Left ventricle myocardium inferior (tissue), 1 donor: Measurements from ENCODE around the gene CCR6. TPM values are rescaled to one million over a fixed set of nuclear protein-coding genes. Genes with fewer than 3 reads are reported as not detected.

ENCODE experiments used
- DNase-seq: peaks from one replicate; pipeline ENCODE4 v3.0.0-alpha.2; 2020
- H3K27ac ChIP-seq: fragments of 200-600 bp; replicated peaks from 2 replicates; pipeline ENCODE4 v1.8.0; 2021
- H3K27me3 ChIP-seq: fragments of 200-600 bp; 2 replicates; pipeline ENCODE4 v1.8.0; 2021; ENCODE audit warnings: low read depth
- H3K36me3 ChIP-seq: fragments of 200-600 bp; 2 replicates; pipeline ENCODE4 v1.8.0; 2021
- H3K4me1 ChIP-seq: fragments of 200-600 bp; 2 replicates; pipeline ENCODE4 v1.8.0; 2021
- H3K4me3 ChIP-seq: fragments of 200-600 bp; 2 replicates; pipeline ENCODE4 v1.8.0; 2021; ENCODE audit warnings: mild to moderate bottlenecking, moderate library complexity
- H3K9me3 ChIP-seq: fragments of 200-600 bp; replicated peaks from 2 replicates; pipeline ENCODE4 v1.8.0; 2021
- CTCF ChIP-seq: fragments of 200-600 bp; IDR thresholded peaks from 2 replicates; pipeline ENCODE4 v1.8.0; 2021; ENCODE audit warnings: antibody characterized with exemption, mild to moderate bottlenecking, borderline replicate concordance
- intact Hi-C: fragments of 100-400 bp; cut with micrococcal nuclease; formaldehyde crosslinking; loops from one replicate; pipeline ENCODE4 v1.11.0; 2022
- total RNA-seq: library from RNA; stranded (reverse); fragmentation: NEBNext Ultra II Directional; extraction: Animal tissue kit (Norgen Biotek cat#: 25700); gene quantifications from one replicate; pipeline ENCODE4 v1.2.1, GENCODE V29; 2021
- donor health status: DM: no; HTN: yes; CAD: no; lungs with severe emphysema.

CCR6 gene
- total RNA-seq, 1 donor from 2014 or later: not detected

GRCh38 chr6:167121335-167121841, 1.5 kb upstream of the CCR6 start:
- no peaks in the 10 kb centered on the region for H3K36me3 ChIP-seq
- no peaks in the 10 kb centered on the region for H3K4me1 ChIP-seq
- no peaks in the 10 kb centered on the region for H3K9me3 ChIP-seq
- intact Hi-C loops: no loop called here
- no peak overlapping the region for H3K4me3 ChIP-seq
- TF ChIP-seq CTCF: no peak
- no peak for DNase-seq
- no peak overlapping the region for H3K27ac ChIP-seq
- peaks cover 67% of the 10 kb centered on the region for H3K27me3 ChIP-seq

GRCh38 chr6:167122041-167122826, 662 bp upstream of the CCR6 start:
- no peak for DNase-seq
- Histone ChIP-seq H3K27me3 (peaks cover 58% of the 10 kb centered on the region), H3K27ac (no peak overlapping the region), H3K4me1 (no peaks in the 10 kb centered on the region), H3K36me3 (no peaks in the 10 kb centered on the region), H3K4me3 (no peak overlapping the region), H3K9me3 (no peaks in the 10 kb centered on the region)
- intact Hi-C loops: no loop called here
- TF ChIP-seq CTCF: no peak

- Histone ChIP-seq H3K4me3 (no peak overlapping the region), H3K36me3 (no peaks in the 10 kb centered on the region), H3K9me3 (no peaks in the 10 kb centered on the region), H3K27ac (no peak overlapping the region), H3K27me3 (peaks cover 37% of the 10 kb centered on the region), H3K4me1 (no peaks in the 10 kb centered on the region)
- DNase-seq: no peak
- intact Hi-C loops: no loop called here
- TF ChIP-seq CTCF: no peak
Measured at GRCh38 chr6:167124753-167125152, 1.9 kb downstream of the CCR6 start.

GRCh38 chr6:167125410-167125809, 2.5 kb downstream of the CCR6 start:
- TF ChIP-seq CTCF: no peak
- no peaks in the 10 kb centered on the region for H3K36me3 ChIP-seq
- H3K9me3 ChIP-seq: no peaks in the 10 kb centered on the region
- no peak overlapping the region for H3K4me3 ChIP-seq
- H3K27ac ChIP-seq: no peak overlapping the region
- no peak for DNase-seq
- intact Hi-C loops: no loop called here
- peaks cover 30% of the 10 kb centered on the region for H3K27me3 ChIP-seq
- H3K4me1 ChIP-seq: no peaks in the 10 kb centered on the region

GRCh38 chr6:167125855-167126349, 3.0 kb downstream of the CCR6 start:
- intact Hi-C loops: no loop called here
- Histone ChIP-seq H3K4me1 (no peaks in the 10 kb centered on the region), H3K27ac (no peak overlapping the region), H3K4me3 (no peak overlapping the region), H3K36me3 (no peaks in the 10 kb centered on the region), H3K9me3 (no peaks in the 10 kb centered on the region), H3K27me3 (peaks cover 28% of the 10 kb centered on the region)
- no peak for DNase-seq
- no peak for TF ChIP-seq CTCF
